SW480 (cell line): Measurements from ENCODE around the gene SPANXA1.
"Not testable (repeated sequence)": the region's sequence is repeated elsewhere in the genome, so short reads cannot be mapped to it uniquely, and the experiment has no call there.

Experiments
- DNase-seq: peaks from one replicate; pipeline ENCODE4 v3.0.0-alpha.2; 2016; ENCODE audit warnings: low spot score

Gene SPANXA1, protein sequence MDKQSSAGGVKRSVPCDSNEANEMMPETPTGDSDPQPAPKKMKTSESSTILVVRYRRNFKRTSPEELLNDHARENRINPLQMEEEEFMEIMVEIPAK

DNA sequence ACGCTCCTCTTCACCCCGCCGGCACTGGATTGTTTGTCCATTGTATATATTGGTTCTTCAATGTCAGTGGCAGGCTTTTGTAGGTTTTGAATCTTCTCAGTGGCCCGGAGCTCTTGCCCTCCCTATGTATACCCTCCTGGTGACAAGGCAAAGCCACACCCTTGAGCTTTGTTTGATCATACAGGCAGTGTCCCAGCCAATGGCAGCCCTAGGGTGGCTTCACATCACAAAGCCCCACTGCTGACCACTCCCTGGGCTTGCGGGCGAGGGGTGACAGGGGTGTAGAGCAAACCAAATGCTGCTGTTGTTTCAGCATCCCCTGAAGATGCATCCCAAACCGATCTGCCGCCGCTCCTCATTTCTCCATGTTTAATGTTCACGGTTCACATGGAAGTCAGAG is at the start of gene SPANXA1:
SPANXA1 (minus strand) TSS at position 101 of the 400 bp plus-strand sequence; CDS start at position 41, 60 bp downstream.
- DNase-seq, result not testable (repeated sequence)

DNA sequence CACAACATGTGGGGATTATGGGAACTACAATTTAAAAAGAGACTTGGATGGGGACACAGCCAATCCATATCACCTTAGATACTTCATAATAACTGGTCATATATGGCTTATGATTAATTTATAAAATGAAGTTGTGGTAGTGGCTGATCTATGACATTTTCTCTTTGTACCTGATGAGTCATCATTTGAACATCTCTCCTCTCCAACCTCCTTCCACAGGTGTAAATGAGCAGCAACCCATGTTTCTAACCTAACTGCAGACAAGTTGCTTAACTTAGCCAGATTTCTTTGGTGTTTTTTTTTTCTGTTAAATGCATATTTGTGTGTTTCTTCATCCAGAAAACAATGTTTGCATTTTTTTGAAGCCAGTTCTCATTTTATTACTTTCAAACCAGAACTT is 47.6 kb upstream of the SPANXA1 start:
- peak; percentile 0 for DNase-seq

DNA sequence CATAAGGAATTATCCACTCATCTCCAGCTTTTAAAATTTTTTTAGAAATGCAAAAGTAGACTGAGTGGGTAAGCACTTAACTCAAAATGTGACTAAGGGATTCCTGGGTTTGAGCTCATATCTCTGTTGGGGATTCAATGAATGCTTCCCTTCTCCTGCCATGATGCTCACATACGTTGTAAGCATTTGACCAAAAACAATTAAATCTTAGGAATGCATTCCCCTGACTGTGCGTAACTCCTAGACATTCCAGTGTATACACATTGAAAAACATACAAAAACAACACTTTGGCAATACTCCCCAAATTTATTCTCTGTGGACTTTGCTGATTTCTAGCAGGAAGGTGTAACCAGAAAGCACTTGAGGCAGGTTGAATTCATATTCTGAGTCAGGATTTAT is 34.8 kb upstream of the SPANXA1 start:
- DNase-seq, result no peak

DNA sequence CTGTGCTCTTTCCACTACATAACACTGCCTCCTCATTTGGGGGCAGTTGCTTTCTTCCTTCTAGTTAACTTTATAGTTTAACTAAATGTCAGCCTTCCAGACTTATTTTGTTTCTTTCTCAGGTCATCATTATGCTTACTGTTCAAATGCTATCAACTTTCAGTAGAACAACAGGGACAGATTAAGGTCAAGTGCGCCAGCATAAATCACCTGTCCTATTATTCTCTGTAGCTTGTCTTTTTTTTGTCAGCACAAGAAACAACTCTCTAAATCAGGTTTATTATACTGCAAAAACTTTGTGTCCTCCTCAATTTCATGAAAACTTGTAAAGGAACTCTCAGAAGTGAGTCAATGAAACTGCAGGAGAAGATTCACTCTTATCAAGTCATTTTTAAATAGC is 24.6 kb upstream of the SPANXA1 start:
- no peak for DNase-seq

DNA sequence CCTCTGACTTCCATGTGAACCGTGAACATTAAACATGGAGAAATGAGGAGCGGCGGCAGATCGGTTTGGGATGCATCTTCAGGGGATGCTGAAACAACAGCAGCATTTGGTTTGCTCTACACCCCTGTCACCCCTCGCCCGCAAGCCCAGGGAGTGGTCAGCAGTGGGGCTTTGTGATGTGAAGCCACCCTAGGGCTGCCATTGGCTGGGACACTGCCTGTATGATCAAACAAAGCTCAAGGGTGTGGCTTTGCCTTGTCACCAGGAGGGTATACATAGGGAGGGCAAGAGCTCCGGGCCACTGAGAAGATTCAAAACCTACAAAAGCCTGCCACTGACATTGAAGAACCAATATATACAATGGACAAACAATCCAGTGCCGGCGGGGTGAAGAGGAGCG is 4.9 kb upstream of the SPANXA1 start, which contains the start of gene SPANXA2:
SPANXA2 (plus strand) TSS at position 301 of the 400 bp plus-strand sequence; CDS start at position 361, 60 bp downstream.
- DNase-seq, result not testable (repeated sequence)

DNA sequence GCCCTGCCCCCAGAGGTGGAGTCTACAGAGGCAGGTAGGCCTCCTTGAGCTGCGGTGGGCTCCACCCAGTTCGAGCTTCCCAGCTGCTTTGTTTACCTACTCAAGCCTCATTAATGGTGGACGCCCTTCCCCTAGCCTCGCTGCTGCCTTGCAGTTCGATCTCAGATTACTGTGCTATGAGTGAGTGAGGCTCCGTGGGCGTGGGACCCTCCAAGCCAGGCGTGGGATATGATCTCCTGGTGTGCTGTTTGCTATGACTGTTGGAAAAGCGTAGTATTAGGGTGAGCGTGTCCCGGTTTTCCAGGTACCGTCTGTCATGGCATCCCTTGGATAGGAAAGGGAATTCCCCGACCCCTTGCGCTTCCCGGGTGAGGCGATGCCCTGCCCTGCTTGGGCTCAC is 42.0 kb downstream of the SPANXA1 start:
- not testable (repeated sequence) for DNase-seq
